ENCODE data around the gene APC. TPM values are rescaled to one million over a fixed set of nuclear protein-coding genes. Genes with fewer than 3 reads are reported as not detected.

Gene APC
- total and polyA plus RNA-seq, 2 of the 13 experiments (the other 11 are each of a cell fraction or from before 2014, with no cell fraction given), result 6.1 to 19.0 TPM

DNA sequence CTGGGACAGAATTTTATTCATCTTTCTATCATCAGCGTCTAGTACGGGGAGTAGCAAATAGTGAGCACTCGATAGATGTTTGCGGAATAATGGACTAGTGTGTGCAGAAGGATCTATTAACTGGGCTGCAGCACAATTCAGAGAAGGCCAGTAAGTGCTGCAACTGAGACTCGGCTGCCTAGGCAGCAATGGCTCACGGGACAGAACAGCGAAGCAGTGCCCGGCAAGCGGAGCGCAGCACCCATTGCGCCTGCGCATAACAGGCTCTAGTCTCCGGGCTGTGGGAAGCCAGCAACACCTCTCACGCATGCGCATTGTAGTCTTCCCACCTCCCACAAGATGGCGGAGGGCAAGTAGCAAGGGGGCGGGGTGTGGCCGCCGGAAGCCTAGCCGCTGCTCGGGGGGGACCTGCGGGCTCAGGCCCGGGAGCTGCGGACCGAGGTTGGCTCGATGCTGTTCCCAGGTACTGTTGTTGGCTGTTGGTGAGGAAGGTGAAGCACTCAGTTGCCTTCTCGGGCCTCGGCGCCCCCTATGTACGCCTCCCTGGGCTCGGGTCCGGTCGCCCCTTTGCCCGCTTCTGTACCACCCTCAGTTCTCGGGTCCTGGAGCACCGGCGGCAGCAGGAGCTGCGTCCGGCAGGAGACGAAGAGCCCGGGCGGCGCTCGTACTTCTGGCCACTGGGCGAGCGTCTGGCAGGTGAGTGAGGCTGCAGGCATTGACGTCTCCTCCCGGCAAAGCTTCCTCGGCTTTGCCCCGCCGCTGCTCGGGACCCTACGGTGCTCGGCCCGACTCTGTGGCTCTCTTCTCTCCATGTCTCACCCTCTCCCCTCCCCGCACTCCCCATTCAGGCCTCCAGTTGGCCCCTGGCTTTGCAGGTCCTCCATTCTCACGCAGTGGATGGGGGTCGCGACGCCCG lies 30.2 kb upstream of the APC start (continued):
- TF ChIP-seq KMT2B (CRISPR knock-in tag; IDR thresholded peaks at IDR 0.05) (peak; percentile 86; the same call in 1 of the 2 replicates), MED8 (CRISPR knock-in tag; IDR thresholded peaks at IDR 0.05; ENCODE audit: insufficient replicate concordance) (no peak), PTBP1 (IDR thresholded peaks at IDR 0.05; ENCODE audit: low read depth, low read length, poor library complexity, severe bottlenecking) (no peak), ZNF234 (CRISPR knock-in tag; conservative IDR thresholded peaks at IDR 0.05) (peak; percentile 85; the same call in 1 of the 2 replicates), SAFB2 (CRISPR knock-in tag; IDR thresholded peaks at IDR 0.05; ENCODE audit: borderline replicate concordance, low read depth) (peak; percentile 81; the same call in 1 of the 2 replicates), GFI1 (CRISPR knock-in tag; IDR thresholded peaks at IDR 0.05; ENCODE audit: borderline replicate concordance) (no peak; the same call in 1 of the 2 replicates), ISL2 (CRISPR knock-in tag; IDR thresholded peaks at IDR 0.05) (peak; percentile 61), RFXAP (CRISPR knock-in tag; IDR thresholded peaks at IDR 0.05; ENCODE audit: borderline replicate concordance) (peak; percentile 78; the same call in 1 of the 2 replicates), SUZ12 (IDR thresholded peaks at IDR 0.05; ENCODE audit: low read depth, low read length) (no peak), SP5 (CRISPR knock-in tag; IDR thresholded peaks at IDR 0.05; ENCODE audit: borderline replicate concordance, low read depth) (peak; percentile 70), TEF (CRISPR knock-in tag; IDR thresholded peaks at IDR 0.05) (peak; percentile 66; the same call in 1 of the 2 replicates), ZMAT3 (CRISPR knock-in tag; conservative IDR thresholded peaks at IDR 0.05) (no peak), ZMYM2 (CRISPR knock-in tag; IDR thresholded peaks at IDR 0.05) (peak; percentile 79; the same call in 1 of the 2 replicates), ZNF547 (CRISPR knock-in tag; IDR thresholded peaks at IDR 0.05) (peak; percentile 90; the same call in 1 of the 2 replicates), ZNF446 (CRISPR knock-in tag; IDR thresholded peaks at IDR 0.05) (peak; percentile 80; the same call in 1 of the 2 replicates), DPF2 (CRISPR knock-in tag; IDR thresholded peaks at IDR 0.05; ENCODE audit: borderline replicate concordance, low read depth) (no peak), ZNF605 (CRISPR knock-in tag; IDR thresholded peaks at IDR 0.05) (peak; percentile 83), NCOA2 (CRISPR knock-in tag; IDR thresholded peaks at IDR 0.05) (peak; percentile 28), FOXO1 (CRISPR knock-in tag; IDR thresholded peaks at IDR 0.05) (peak; percentile 53; the same call in 1 of the 2 replicates), ZBTB2 (CRISPR knock-in tag; IDR thresholded peaks at IDR 0.05; ENCODE audit: low read depth) (peak; percentile 39; the same call in 1 of the 2 replicates), SP4 (CRISPR knock-in tag; IDR thresholded peaks at IDR 0.05) (peak; percentile 75; the same call in 1 of the 2 replicates)
- TF ChIP-seq, protein P1, sequence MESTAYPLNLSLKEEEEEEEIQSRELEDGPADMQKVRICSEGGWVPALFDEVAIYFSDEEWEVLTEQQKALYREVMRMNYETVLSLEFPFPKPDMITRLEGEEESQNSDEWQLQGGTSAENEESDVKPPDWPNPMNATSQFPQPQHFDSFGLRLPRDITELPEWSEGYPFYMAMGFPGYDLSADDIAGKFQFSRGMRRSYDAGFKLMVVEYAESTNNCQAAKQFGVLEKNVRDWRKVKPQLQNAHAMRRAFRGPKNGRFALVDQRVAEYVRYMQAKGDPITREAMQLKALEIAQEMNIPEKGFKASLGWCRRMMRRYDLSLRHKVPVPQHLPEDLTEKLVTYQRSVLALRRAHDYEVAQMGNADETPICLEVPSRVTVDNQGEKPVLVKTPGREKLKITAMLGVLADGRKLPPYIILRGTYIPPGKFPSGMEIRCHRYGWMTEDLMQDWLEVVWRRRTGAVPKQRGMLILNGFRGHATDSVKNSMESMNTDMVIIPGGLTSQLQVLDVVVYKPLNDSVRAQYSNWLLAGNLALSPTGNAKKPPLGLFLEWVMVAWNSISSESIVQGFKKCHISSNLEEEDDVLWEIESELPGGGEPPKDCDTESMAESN (CRISPR knock-in tag; conservative IDR thresholded peaks at IDR 0.05), result peak; percentile 88; the same call in 1 of the 2 replicates
- TF ChIP-seq, protein P2, sequence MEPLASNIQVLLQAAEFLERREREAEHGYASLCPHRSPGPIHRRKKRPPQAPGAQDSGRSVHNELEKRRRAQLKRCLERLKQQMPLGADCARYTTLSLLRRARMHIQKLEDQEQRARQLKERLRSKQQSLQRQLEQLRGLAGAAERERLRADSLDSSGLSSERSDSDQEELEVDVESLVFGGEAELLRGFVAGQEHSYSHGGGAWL (CRISPR knock-in tag; IDR thresholded peaks at IDR 0.05), result peak; percentile 52; the same call in 1 of the 2 replicates
- TF ChIP-seq, protein P3, sequence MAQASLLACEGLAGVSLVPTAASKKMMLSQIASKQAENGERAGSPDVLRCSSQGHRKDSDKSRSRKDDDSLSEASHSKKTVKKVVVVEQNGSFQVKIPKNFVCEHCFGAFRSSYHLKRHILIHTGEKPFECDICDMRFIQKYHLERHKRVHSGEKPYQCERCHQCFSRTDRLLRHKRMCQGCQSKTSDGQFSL (CRISPR knock-in tag; IDR thresholded peaks at IDR 0.05), result peak; percentile 27; the same call in 1 of the 2 replicates
